ENCODE results near the gene NQO2. TPM values are rescaled to one million over a fixed set of nuclear protein-coding genes. Genes with fewer than 3 reads are reported as not detected.

Gene NQO2
- total RNA-seq, 1 experiment from 2014 or later: 82.9 TPM

DNA sequence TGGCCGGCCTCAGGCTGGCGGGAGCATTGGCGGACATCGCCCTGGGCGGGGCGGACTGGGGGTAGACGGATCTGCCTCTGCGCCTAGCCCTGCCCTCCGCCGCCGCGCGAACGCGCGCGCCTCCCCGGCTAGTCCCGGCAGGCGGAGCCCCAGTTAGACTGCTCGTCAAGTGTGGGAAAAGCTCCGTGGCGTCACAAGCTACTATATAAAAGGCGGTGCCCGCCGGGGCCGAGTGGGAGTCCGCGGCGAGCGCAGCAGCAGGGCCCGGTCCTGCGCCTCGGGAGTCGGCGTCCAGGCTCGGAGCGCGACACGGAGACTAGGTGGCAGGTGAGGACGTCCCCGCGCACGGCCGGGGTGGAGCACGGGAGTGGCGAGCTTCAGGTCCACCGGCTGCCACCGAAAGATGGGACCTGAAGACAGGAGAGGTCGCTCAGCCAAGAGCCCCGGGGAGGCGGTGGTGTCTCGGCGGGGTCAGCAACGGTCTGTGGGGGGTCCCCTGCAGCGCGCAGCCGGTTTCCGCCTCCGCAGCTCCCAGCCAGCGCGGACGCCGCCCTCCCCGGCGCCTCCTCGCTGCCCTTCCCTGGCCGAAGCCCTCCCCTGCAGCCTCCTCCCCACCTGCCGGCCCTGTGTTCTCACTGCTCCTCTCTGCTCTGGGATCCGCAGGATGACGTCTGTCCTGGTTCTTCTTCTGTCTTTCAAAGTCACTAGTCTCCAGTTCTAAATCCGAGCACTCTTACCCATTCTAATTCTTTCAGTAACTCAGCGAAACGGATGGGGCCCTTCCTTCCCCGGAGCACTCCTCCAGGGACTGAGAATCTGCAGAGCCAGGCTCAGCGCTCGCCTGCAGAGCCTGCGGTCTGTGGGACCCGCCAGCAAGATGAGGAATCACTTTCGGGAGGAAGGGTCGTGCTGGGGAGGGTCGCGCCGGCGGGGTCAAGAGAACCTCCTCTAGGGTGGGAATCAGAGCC, 64.3 kb downstream of the NQO2 start (continued):
- TF ChIP-seq CTCF (IDR thresholded peaks at IDR 0.05 in 2 of 3, conservative IDR thresholded peaks at IDR 0.05 in 1 of 3; ENCODE audit: borderline replicate concordance in 1 of 3, insufficient read depth in 1 of 3, low read depth in 2 of 3, low read length in 2 of 3) (no peak), ZFX (IDR thresholded peaks at IDR 0.05) (peak; percentile 30; the same call in 1 of the 2 replicates), MAX (IDR thresholded peaks at IDR 0.05) (no peak), SIN3A (IDR thresholded peaks at IDR 0.05; ENCODE audit: low read depth) (peak; percentile 77; the same call in 1 of the 2 replicates)

DNA sequence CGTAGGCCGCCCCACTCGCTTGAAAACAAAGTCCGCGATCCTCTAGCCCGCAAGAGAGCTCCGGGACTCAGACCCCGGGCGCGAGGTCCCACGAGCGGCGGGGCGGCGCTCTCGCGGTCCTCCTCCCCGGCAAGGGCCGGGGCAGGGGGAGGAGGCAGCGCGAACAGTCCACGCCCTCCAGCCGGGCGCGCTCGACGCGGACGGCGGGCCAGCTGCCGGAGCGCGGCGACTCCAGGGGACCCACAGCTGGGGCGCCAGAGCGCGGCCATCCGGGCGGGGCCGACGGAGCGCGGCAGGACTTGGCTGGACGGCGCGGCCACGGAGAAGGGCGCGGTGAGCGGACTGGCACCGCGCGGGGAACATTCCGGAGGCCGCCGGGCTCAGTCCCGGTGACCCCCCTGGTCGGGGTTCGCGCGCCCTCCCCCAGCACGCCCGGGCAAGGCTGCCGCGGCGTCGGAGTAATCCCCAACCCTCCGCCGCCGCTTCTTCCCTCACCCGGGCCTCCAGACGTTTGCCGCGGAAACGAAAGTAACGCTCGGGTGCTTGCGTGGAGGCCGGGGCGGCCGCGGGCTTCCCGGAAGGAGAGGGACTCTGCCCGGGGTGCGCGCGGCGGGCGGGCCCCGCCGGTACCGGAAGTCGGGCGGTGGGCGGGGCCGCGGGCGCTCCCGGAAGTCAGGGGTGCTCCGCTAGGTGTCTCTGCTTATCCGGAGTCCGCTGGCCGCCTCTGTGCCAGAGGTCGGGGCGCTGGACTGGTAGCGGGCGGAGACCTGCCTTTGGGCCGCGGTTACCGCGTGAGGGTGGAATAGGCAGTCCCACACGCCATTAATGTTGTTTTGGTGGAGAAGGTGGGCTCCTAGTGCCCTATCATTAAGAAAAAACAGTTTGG, 68.9 kb downstream of the NQO2 start, which contains the start of gene RIPK1:
Gene RIPK1, plus strand, starts transcription at position 166 of the 886 bp plus-strand sequence. CDS start 8,330 bp downstream, outside the sequence.
- BruUV-seq (replicated peaks): no TSS peak
- intact Hi-C loops (cut with micrococcal nuclease): loop anchor here (10.0 kb wide), 1 partner anchor 304 kb away; the partner anchor contains the start of gene WRNIP1
- TF ChIP-seq CTCF (IDR thresholded peaks at IDR 0.05 in 2 of 3, conservative IDR thresholded peaks at IDR 0.05 in 1 of 3; ENCODE audit: borderline replicate concordance in 1 of 3, insufficient read depth in 1 of 3, low read depth in 2 of 3, low read length in 2 of 3) (no peak), POLR2A (IDR thresholded peaks at IDR 0.05; ENCODE audit: borderline replicate concordance, extremely low read depth, insufficient read depth, insufficient read length) (peak; percentile 74), ZFX (IDR thresholded peaks at IDR 0.05) (peak; percentile 90), EZH2phosphoT487 (IDR thresholded peaks at IDR 0.05; ENCODE audit: borderline replicate concordance) (no peak), CEBPB (IDR thresholded peaks at IDR 0.05; ENCODE audit: low read depth) (no peak), SIN3A (IDR thresholded peaks at IDR 0.05; ENCODE audit: low read depth) (0 out of 2 replicates have a peak, but pooled peaks have one; percentile 37), RAD21 (IDR thresholded peaks at IDR 0.05; ENCODE audit: low read depth) (peak; percentile 48), ZNF274 (IDR thresholded peaks at IDR 0.05; ENCODE audit: low read depth, low read length) (no peak), REST (IDR thresholded peaks at IDR 0.05; ENCODE audit: low read depth) (no peak)
- TF ChIP-seq, protein P1, sequence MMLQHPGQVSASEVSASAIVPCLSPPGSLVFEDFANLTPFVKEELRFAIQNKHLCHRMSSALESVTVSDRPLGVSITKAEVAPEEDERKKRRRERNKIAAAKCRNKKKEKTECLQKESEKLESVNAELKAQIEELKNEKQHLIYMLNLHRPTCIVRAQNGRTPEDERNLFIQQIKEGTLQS (IDR thresholded peaks at IDR 0.05): no peak

More for the DNA sequence above, 68.9 kb downstream of the NQO2 start, which contains the start of gene RIPK1:
- Histone ChIP-seq H3K27me3 (ENCODE audit: insufficient read depth, low read length) (no peaks in the 10 kb centered on the region), H3K9me2 (ENCODE audit: insufficient read depth) (no peaks in the 10 kb centered on the region), H3K9me3 (ENCODE audit: control insufficient read depth in 1 of 2, insufficient read depth in 1 of 2, low read depth in 1 of 2, low read length in 2 of 2) (no peaks in the 10 kb centered on the region), H3K27ac (ENCODE audit: low read depth, low read length) (peak within 1 kb of the TSS; percentile 100), H2AFZ (ENCODE audit: low read depth, low read length, poor library complexity, severe bottlenecking) (no peak within 1 kb of the TSS), H4K20me1 (ENCODE audit: insufficient read depth) (no peaks in the 10 kb centered on the region), H3K9ac (ENCODE audit: low read length) (peak within 1 kb of the TSS; percentile 88), H3K4me3 (replicated peaks in 1 of 2; ENCODE audit: low read depth in 1 of 2, low read length in 2 of 2) (peak within 1 kb of the TSS; percentile 68 to 87), H3K4me2 (ENCODE audit: low read length) (peak within 1 kb of the TSS; percentile 96), H3K4me1 (ENCODE audit: control insufficient read depth in 1 of 2, insufficient read depth in 2 of 2, low read length in 2 of 2) (peaks cover 9 to 28% of the 10 kb centered on the region in 2 experiments), H3K36me3 (ENCODE audit: control insufficient read depth in 1 of 2, insufficient read depth in 2 of 2, low read length in 2 of 2) (no peaks in the 10 kb centered on the region), H3K79me2 (ENCODE audit: insufficient read depth, low read length) (peaks cover 57% of the 10 kb centered on the region)
- RAD21 ChIA-PET (ENCODE audit: low non-redundant PET in 1 of 2, low total read pairs in 2 of 2, uncharacterized antibody in 2 of 2, unreplicated experiment in 2 of 2): no interaction called here
- peak; percentile 69 for DNase-seq (ENCODE audit: low read depth, low spot score)
- CTCF ChIA-PET: interaction anchor here (0.8 to 1.3 kb wide), 3 partner anchors 9 to 183 kb away, joined by 3 to 5 read pairs (median 5); no protein-coding TSS in a partner anchor
- POLR2A ChIA-PET: interaction anchor here (1.0 kb wide), 2 partner anchors 68 to 79 kb away, joined by 3 to 4 read pairs; no protein-coding TSS in a partner anchor
- peak; percentile 81 for ATAC-seq
